ENCODE data around the gene CCDC102A.

Gene CCDC102A

GRCh38 chr16:57493767-57494166 is 42.6 kb downstream of the CCDC102A start:
- peaks cover 0 to 3% (median 0%) of the 10 kb centered on the region in 5 donors for H3K27me3 ChIP-seq (ENCODE audit: control insufficient read depth in 5 of 5, insufficient read depth in 4 of 5, low read length in 5 of 5)
- H3K4me1 ChIP-seq (ENCODE audit: control insufficient read depth in 5 of 5, insufficient read depth in 5 of 5, low read length in 5 of 5): no peaks in the 10 kb centered on the region
- no peak overlapping the region for H3K4me3 ChIP-seq (ENCODE audit: low read depth in 1 of 5, low read length in 5 of 5)
- H3K9me3 ChIP-seq (ENCODE audit: control insufficient read depth in 5 of 5, low read length in 5 of 5): no peaks in the 10 kb centered on the region
- no peak overlapping the region for H3K9ac ChIP-seq (ENCODE audit: low read length in 5 of 5)
- no peak overlapping the region for H3K27ac ChIP-seq (ENCODE audit: low read depth, low read length)
- no peaks in the 10 kb centered on the region for H3K36me3 ChIP-seq (ENCODE audit: control insufficient read depth in 5 of 5, insufficient read depth in 5 of 5, low read length in 5 of 5)

- Histone ChIP-seq H3K9me3 (ENCODE audit: control insufficient read depth in 5 of 5, low read length in 5 of 5) (no peaks in the 10 kb centered on the region), H3K9ac (ENCODE audit: low read length in 5 of 5) (no peak overlapping the region), H3K4me3 (ENCODE audit: low read depth in 1 of 5, low read length in 5 of 5) (no peak overlapping the region), H3K4me1 (ENCODE audit: control insufficient read depth in 5 of 5, insufficient read depth in 5 of 5, low read length in 5 of 5) (peaks cover 0 to 23% (median 19%) of the 10 kb centered on the region in 5 donors), H3K27me3 (ENCODE audit: control insufficient read depth in 5 of 5, insufficient read depth in 4 of 5, low read length in 5 of 5) (no peaks in the 10 kb centered on the region), H3K27ac (ENCODE audit: low read depth, low read length) (no peak overlapping the region), H3K36me3 (ENCODE audit: control insufficient read depth in 5 of 5, insufficient read depth in 5 of 5, low read length in 5 of 5) (no peaks in the 10 kb centered on the region)
Measured at GRCh38 chr16:57489229-57489628, 47.1 kb downstream of the CCDC102A start.

- Histone ChIP-seq H3K9me3 (ENCODE audit: control insufficient read depth in 5 of 5, low read length in 5 of 5) (no peaks in the 10 kb centered on the region), H3K27me3 (ENCODE audit: control insufficient read depth in 5 of 5, insufficient read depth in 4 of 5, low read length in 5 of 5) (no peaks in the 10 kb centered on the region), H3K4me3 (ENCODE audit: low read depth in 1 of 5, low read length in 5 of 5) (peak overlapping the region; percentile 59 to 83 (median 72)), H3K4me1 (ENCODE audit: control insufficient read depth in 5 of 5, insufficient read depth in 5 of 5, low read length in 5 of 5) (peaks cover 0 to 23% (median 19%) of the 10 kb centered on the region in 5 donors), H3K9ac (ENCODE audit: low read length in 5 of 5) (peak overlapping the region in 3 of 5 donors; percentile 6 to 66 (median 62)), H3K36me3 (ENCODE audit: control insufficient read depth in 5 of 5, insufficient read depth in 5 of 5, low read length in 5 of 5) (no peaks in the 10 kb centered on the region), H3K27ac (ENCODE audit: low read depth, low read length) (no peak overlapping the region)
Measured at GRCh38 chr16:57486858-57487834, 49.2 kb downstream of the CCDC102A start.

- H3K4me1 ChIP-seq (ENCODE audit: control insufficient read depth in 5 of 5, insufficient read depth in 5 of 5, low read length in 5 of 5): peaks cover 0 to 23% (median 19%) of the 10 kb centered on the region in 5 donors
- H3K4me3 ChIP-seq (ENCODE audit: low read depth in 1 of 5, low read length in 5 of 5): peak within 1 kb of the TSS; percentile 72 to 84 (median 79)
- no peaks in the 10 kb centered on the region for H3K36me3 ChIP-seq (ENCODE audit: control insufficient read depth in 5 of 5, insufficient read depth in 5 of 5, low read length in 5 of 5)
- no peaks in the 10 kb centered on the region for H3K9me3 ChIP-seq (ENCODE audit: control insufficient read depth in 5 of 5, low read length in 5 of 5)
- peak within 1 kb of the TSS in 3 of 5 donors; percentile 65 to 85 (median 84) for H3K9ac ChIP-seq (ENCODE audit: low read length in 5 of 5)
- peak within 1 kb of the TSS; percentile 30 for H3K27ac ChIP-seq (ENCODE audit: low read depth, low read length)
- no peaks in the 10 kb centered on the region for H3K27me3 ChIP-seq (ENCODE audit: control insufficient read depth in 5 of 5, insufficient read depth in 4 of 5, low read length in 5 of 5)
Measured at GRCh38 chr16:57485916-57486857, 50.2 kb downstream of the CCDC102A start, which contains the start of gene DOK4. TSS of gene DOK4 (minus strand) at chr16:57486493. CDS start at chr16:57479507, 6,986 bp downstream.

- H3K4me1 ChIP-seq (ENCODE audit: control insufficient read depth in 5 of 5, insufficient read depth in 5 of 5, low read length in 5 of 5): peaks cover 0 to 30% (median 23%) of the 10 kb centered on the region in 5 donors
- H3K4me3 ChIP-seq (ENCODE audit: low read depth in 1 of 5, low read length in 5 of 5): peak overlapping the region; percentile 72 to 84 (median 79)
- peak overlapping the region in 4 of 5 donors; percentile 38 to 85 (median 74) for H3K9ac ChIP-seq (ENCODE audit: low read length in 5 of 5)
- H3K27me3 ChIP-seq (ENCODE audit: control insufficient read depth in 5 of 5, insufficient read depth in 4 of 5, low read length in 5 of 5): peaks cover 0 to 2% (median 0%) of the 10 kb centered on the region in 5 donors
- peak overlapping the region; percentile 30 for H3K27ac ChIP-seq (ENCODE audit: low read depth, low read length)
- no peaks in the 10 kb centered on the region for H3K36me3 ChIP-seq (ENCODE audit: control insufficient read depth in 5 of 5, insufficient read depth in 5 of 5, low read length in 5 of 5)
- H3K9me3 ChIP-seq (ENCODE audit: control insufficient read depth in 5 of 5, low read length in 5 of 5): no peaks in the 10 kb centered on the region
Measured at GRCh38 chr16:57485091-57485915, 51.1 kb downstream of the CCDC102A start.

- Histone ChIP-seq H3K9ac (ENCODE audit: low read length in 5 of 5) (peak overlapping the region in 1 of 5 donors; percentile 38), H3K4me3 (ENCODE audit: low read depth in 1 of 5, low read length in 5 of 5) (no peak overlapping the region), H3K27me3 (ENCODE audit: control insufficient read depth in 5 of 5, insufficient read depth in 4 of 5, low read length in 5 of 5) (peaks cover 0 to 6% (median 0%) of the 10 kb centered on the region in 5 donors), H3K4me1 (ENCODE audit: control insufficient read depth in 5 of 5, insufficient read depth in 5 of 5, low read length in 5 of 5) (peaks cover 3 to 38% (median 30%) of the 10 kb centered on the region in 5 donors), H3K36me3 (ENCODE audit: control insufficient read depth in 5 of 5, insufficient read depth in 5 of 5, low read length in 5 of 5) (no peaks in the 10 kb centered on the region), H3K9me3 (ENCODE audit: control insufficient read depth in 5 of 5, low read length in 5 of 5) (no peaks in the 10 kb centered on the region), H3K27ac (ENCODE audit: low read depth, low read length) (no peak overlapping the region)
Measured at GRCh38 chr16:57484515-57485005, 51.8 kb downstream of the CCDC102A start.

GRCh38 chr16:57483725-57484514 is 52.5 kb downstream of the CCDC102A start:
- Histone ChIP-seq H3K36me3 (ENCODE audit: control insufficient read depth in 5 of 5, insufficient read depth in 5 of 5, low read length in 5 of 5) (no peaks in the 10 kb centered on the region), H3K4me1 (ENCODE audit: control insufficient read depth in 5 of 5, insufficient read depth in 5 of 5, low read length in 5 of 5) (peaks cover 4 to 44% (median 36%) of the 10 kb centered on the region in 5 donors), H3K27ac (ENCODE audit: low read depth, low read length) (no peak overlapping the region), H3K9me3 (ENCODE audit: control insufficient read depth in 5 of 5, low read length in 5 of 5) (no peaks in the 10 kb centered on the region), H3K9ac (ENCODE audit: low read length in 5 of 5) (no peak overlapping the region), H3K27me3 (ENCODE audit: control insufficient read depth in 5 of 5, insufficient read depth in 4 of 5, low read length in 5 of 5) (peaks cover 0 to 11% (median 6%) of the 10 kb centered on the region in 5 donors), H3K4me3 (ENCODE audit: low read depth in 1 of 5, low read length in 5 of 5) (no peak overlapping the region)

GRCh38 chr16:57482845-57483545 is 53.4 kb downstream of the CCDC102A start:
- Histone ChIP-seq H3K36me3 (ENCODE audit: control insufficient read depth in 5 of 5, insufficient read depth in 5 of 5, low read length in 5 of 5) (no peaks in the 10 kb centered on the region), H3K9me3 (ENCODE audit: control insufficient read depth in 5 of 5, low read length in 5 of 5) (no peaks in the 10 kb centered on the region), H3K27ac (ENCODE audit: low read depth, low read length) (no peak overlapping the region), H3K4me1 (ENCODE audit: control insufficient read depth in 5 of 5, insufficient read depth in 5 of 5, low read length in 5 of 5) (peaks cover 4 to 53% (median 41%) of the 10 kb centered on the region in 5 donors), H3K27me3 (ENCODE audit: control insufficient read depth in 5 of 5, insufficient read depth in 4 of 5, low read length in 5 of 5) (peaks cover 0 to 15% (median 9%) of the 10 kb centered on the region in 5 donors), H3K4me3 (ENCODE audit: low read depth in 1 of 5, low read length in 5 of 5) (no peak overlapping the region), H3K9ac (ENCODE audit: low read length in 5 of 5) (peak overlapping the region in 1 of 5 donors; percentile 17)

Data from subcutaneous abdominal adipose tissue (tissue), 5 donors.